PC-9 (cell line): ENCODE data around the gene JAGN1. TPM values are rescaled to one million over a fixed set of nuclear protein-coding genes. Genes with fewer than 3 reads are reported as not detected.
"Not testable (repeated sequence)": the region's sequence is repeated elsewhere in the genome, so short reads cannot be mapped to it uniquely, and the experiment has no call there.

Source experiments
- BruUV-seq: library from RNA; stranded (reverse); fragments of 400-500 nt; replicated peaks from 2 replicates; lab custom pipeline; 2021; lab: Mats Ljungman, UMichigan
- CTCF ChIA-PET: fragments of 300-600 bp; sonication (Branson Sonifier 250); formaldehyde crosslinking; loops from one replicate; lab custom pipeline; 2022; ENCODE audit warnings: antibody characterized with exemption; lab: Charles Lee
- POLR2A ChIA-PET: fragments of 300-600 bp; sonication (Branson Sonifier 250); formaldehyde crosslinking; loops from one replicate; lab custom pipeline; 2022; ENCODE audit warnings: antibody characterized with exemption; ENCODE audit not compliant: unreplicated experiment; lab: Charles Lee
- DNase-seq, 2 experiments: peaks; one replicate each; pipeline versions ENCODE4 v3.0.0 to v3.0.0-alpha.2; 2015 to 2022; ENCODE audit warnings: mixed read lengths in 1 of 2
- H2AFZ ChIP-seq: fragments of 200-600 bp; sonication (generic); 2 replicates; pipeline ENCODE4 v1.8.1; 2017; ENCODE audit warnings: antibody characterized with exemption
- H3F3A ChIP-seq: fragments of 200-600 bp; sonication (generic); 2 replicates; pipeline ENCODE4 v1.8.1; 2017; ENCODE audit warnings: antibody characterized with exemption, mild to moderate bottlenecking, low read depth; ENCODE audit not compliant: insufficient read depth
- H3K27ac ChIP-seq: fragments of 200-600 bp; sonication (generic); 2 replicates; pipeline ENCODE4 v1.6.1; 2016; ENCODE audit warnings: mixed run types
- H3K27me3 ChIP-seq: fragments of 200-600 bp; sonication (generic); 2 replicates; pipeline ENCODE4 v1.6.1; 2016; ENCODE audit warnings: low read depth, mixed run types; ENCODE audit not compliant: insufficient read depth
- H3K36me3 ChIP-seq: fragments of 200-600 bp; sonication (generic); 2 replicates; pipeline ENCODE4 v1.6.1; 2016; ENCODE audit warnings: low read depth, mixed run types
- H3K4me1 ChIP-seq: fragments of 200-600 bp; sonication (generic); replicated peaks from 2 replicates; pipeline ENCODE4 v1.6.1; 2016; ENCODE audit warnings: mixed run types; ENCODE audit not compliant: insufficient read depth
- H3K4me2 ChIP-seq: fragments of 200-600 bp; sonication (generic); 2 replicates; pipeline ENCODE4 v1.6.1; 2017; ENCODE audit warnings: mixed run types
- H3K4me3 ChIP-seq: fragments of 200-600 bp; sonication (generic); 2 replicates; pipeline ENCODE4 v1.6.1; 2016; ENCODE audit warnings: mixed run types
- H3K79me2 ChIP-seq: fragments of 200-600 bp; sonication (generic); 2 replicates; pipeline ENCODE4 v1.6.1; 2017; ENCODE audit warnings: low read depth, mixed run types
- H3K9me2 ChIP-seq: fragments of 200-600 bp; sonication (generic); 2 replicates; pipeline ENCODE4 v1.8.1; 2017; ENCODE audit warnings: mild to moderate bottlenecking; ENCODE audit not compliant: insufficient read depth
- H3K9me3 ChIP-seq: fragments of 200-600 bp; sonication (generic); 2 replicates; pipeline ENCODE4 v1.8.1; 2016; ENCODE audit warnings: low read depth; ENCODE audit not compliant: insufficient read depth
- H4K20me1 ChIP-seq: fragments of 200-600 bp; sonication (generic); 2 replicates; pipeline ENCODE4 v1.8.1; 2017; ENCODE audit not compliant: insufficient read depth
- EZH2 ChIP-seq: fragments of 200-600 bp; sonication (generic); IDR thresholded peaks from 2 replicates; pipeline ENCODE4 v1.8.0; 2017; ENCODE audit warnings: antibody characterized with exemption, low read depth
- intact Hi-C: fragments of 100-400 bp; cut with micrococcal nuclease; formaldehyde crosslinking; loops from one replicate; pipeline ENCODE4 v1.10.0; 2022; ENCODE audit not compliant: unreplicated experiment
- total RNA-seq: library from RNA; stranded (reverse); gene quantifications from 2 replicates; pipeline ENCODE4 v1.2.3, GENCODE V29; 2021
- TF ChIP-seq, protein P1 (sequence below): fragments of 200-600 bp; sonication (generic); conservative IDR thresholded peaks from 2 replicates; pipeline ENCODE4 v1.6.1; 2017; ENCODE audit warnings: mixed run types, antibody characterized with exemption, mild to moderate bottlenecking, moderate library complexity

The JAGN1 gene
- total RNA-seq, 1 experiment from 2014 or later, result 52.4 TPM

DNA sequence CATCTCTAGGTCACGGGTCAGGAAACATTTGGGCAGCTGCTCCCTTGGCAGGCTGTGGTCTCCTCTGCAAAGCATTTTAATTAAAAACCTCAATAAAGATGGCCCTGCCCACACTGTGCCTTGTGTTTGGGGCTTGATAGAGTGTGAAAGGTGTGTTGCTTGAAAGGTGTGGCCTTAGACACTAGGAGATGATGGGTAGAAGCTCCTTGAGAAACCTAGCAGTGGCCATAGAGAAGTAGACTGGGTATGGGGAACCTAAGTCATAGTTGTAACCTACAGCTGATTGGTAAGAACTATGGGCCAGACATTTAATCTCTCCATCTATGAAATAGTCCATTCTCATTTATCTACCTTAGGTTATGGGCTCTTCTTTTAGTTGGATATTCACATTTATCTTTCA is 3.3 kb downstream of the JAGN1 start:
- peaks cover 64% of the 10 kb centered on the region for H3K4me1 ChIP-seq
- peak overlapping the region; percentile 58 for H3K27ac ChIP-seq
- H3K4me3 ChIP-seq, result no peak overlapping the region
- peaks cover 50% of the 10 kb centered on the region for H3K79me2 ChIP-seq
- no peaks in the 10 kb centered on the region for H3K27me3 ChIP-seq
- CTCF ChIA-PET, result interaction anchor here (0.5 kb wide), 1 partner anchor 39 kb away, joined by 5 read pairs; no protein-coding TSS in a partner anchor
- peaks cover 73% of the 10 kb centered on the region for H3F3A ChIP-seq
- TF ChIP-seq, protein P1, sequence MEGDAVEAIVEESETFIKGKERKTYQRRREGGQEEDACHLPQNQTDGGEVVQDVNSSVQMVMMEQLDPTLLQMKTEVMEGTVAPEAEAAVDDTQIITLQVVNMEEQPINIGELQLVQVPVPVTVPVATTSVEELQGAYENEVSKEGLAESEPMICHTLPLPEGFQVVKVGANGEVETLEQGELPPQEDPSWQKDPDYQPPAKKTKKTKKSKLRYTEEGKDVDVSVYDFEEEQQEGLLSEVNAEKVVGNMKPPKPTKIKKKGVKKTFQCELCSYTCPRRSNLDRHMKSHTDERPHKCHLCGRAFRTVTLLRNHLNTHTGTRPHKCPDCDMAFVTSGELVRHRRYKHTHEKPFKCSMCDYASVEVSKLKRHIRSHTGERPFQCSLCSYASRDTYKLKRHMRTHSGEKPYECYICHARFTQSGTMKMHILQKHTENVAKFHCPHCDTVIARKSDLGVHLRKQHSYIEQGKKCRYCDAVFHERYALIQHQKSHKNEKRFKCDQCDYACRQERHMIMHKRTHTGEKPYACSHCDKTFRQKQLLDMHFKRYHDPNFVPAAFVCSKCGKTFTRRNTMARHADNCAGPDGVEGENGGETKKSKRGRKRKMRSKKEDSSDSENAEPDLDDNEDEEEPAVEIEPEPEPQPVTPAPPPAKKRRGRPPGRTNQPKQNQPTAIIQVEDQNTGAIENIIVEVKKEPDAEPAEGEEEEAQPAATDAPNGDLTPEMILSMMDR, result no peak
- no peak for TF ChIP-seq EZH2
- H3K9me2 ChIP-seq, result no peaks in the 10 kb centered on the region
- H3K9me3 ChIP-seq, result no peaks in the 10 kb centered on the region
- BruUV-seq, result no TSS peak
- H3K36me3 ChIP-seq, result peaks cover 16% of the 10 kb centered on the region
- H2AFZ ChIP-seq, result no peak overlapping the region
- H3K4me2 ChIP-seq, result peak overlapping the region; percentile 20
- H4K20me1 ChIP-seq, result no peaks in the 10 kb centered on the region
- intact Hi-C loops, result no loop called here
- POLR2A ChIA-PET, result interaction anchor here (0.8 kb wide), 1 partner anchor 13 kb away, joined by 7 read pairs; no protein-coding TSS in a partner anchor
- no peak for DNase-seq

DNA sequence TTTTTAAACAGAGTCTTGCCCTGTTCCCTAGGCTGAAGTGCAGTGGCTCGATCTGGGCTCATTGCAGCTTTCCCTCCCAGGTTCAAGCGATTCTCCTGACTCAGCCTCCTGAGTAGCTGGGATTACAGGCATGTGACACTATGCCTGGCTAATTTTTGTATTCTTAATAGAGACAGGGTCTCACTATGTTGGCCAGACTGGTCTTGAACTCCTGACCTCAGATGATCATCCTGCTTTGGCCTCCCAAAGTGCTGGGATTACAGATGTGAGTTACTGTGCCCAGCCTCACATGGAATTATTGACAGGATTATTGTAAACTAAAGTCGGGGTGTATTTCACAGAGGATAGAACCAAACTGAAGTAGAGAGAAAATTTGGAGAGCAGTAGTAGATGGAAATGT is 5.3 kb downstream of the JAGN1 start:
- H3K9me3 ChIP-seq, POLR2A ChIA-PET, DNase-seq, CTCF ChIA-PET, H3K27me3 ChIP-seq, H3K9me2 ChIP-seq, H3K4me3 ChIP-seq, H4K20me1 ChIP-seq, H2AFZ ChIP-seq, BruUV-seq: not testable (repeated sequence)
- peaks cover 72% of the 10 kb centered on the region for H3K4me1 ChIP-seq
- peaks cover 47% of the 10 kb centered on the region for H3K79me2 ChIP-seq
- H3K4me2 ChIP-seq, result peak overlapping the region; percentile 71; the same call in 1 of the 2 replicates
- intact Hi-C loops, result loop anchor here (5.0 kb wide), 1 partner anchor 53 kb away; the partner anchor contains the start of gene RPUSD3
- peaks cover 16% of the 10 kb centered on the region for H3K36me3 ChIP-seq
- H3F3A ChIP-seq, result peaks cover 74% of the 10 kb centered on the region
- peak overlapping the region; percentile 73; the same call in 1 of the 2 replicates for H3K27ac ChIP-seq

DNA sequence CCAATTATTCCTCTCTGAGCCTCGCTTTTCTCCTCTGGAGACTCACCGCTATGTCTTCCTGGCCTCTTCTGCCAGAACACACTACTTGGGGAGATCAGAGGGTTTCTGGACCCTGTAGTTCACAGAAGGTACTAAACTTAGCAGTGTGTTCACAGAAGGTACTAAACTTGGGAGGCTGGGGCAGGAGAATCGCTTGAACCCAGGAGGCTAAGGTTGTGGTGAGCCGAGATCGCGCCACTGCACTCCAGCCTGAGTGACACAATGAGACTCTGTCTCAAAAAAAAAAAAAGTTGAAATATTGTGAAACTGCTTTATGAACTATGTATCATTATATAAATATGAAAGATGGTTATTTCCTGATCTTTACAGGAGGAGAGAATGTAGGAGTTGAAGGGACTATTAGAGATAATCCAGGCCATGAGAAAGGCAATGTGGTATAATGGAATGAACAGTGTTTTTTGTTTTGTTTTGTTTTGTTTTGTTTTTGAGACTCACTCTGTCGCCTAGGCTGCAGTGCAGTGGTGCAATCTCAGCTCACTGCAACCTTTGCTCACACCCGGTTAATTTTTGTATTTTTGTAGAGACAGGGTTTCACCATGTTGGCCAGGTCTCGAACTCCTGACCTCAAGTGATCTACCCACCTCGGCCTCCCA is 6.5 kb downstream of the JAGN1 start:
- peak overlapping the region; percentile 71 for H3K4me2 ChIP-seq
- peaks cover 16% of the 10 kb centered on the region for H3K36me3 ChIP-seq
- H3K4me3 ChIP-seq, H4K20me1 ChIP-seq, H2AFZ ChIP-seq, H3K9me2 ChIP-seq, H3K27me3 ChIP-seq, BruUV-seq, CTCF ChIA-PET, H3K9me3 ChIP-seq, POLR2A ChIA-PET: not testable (repeated sequence)
- peaks cover 36% of the 10 kb centered on the region for H3K79me2 ChIP-seq
- H3K4me1 ChIP-seq, result peaks cover 73% of the 10 kb centered on the region
- DNase-seq, result peak in 1 of 2 experiments; percentile 87
- H3F3A ChIP-seq, result peaks cover 80% of the 10 kb centered on the region
- intact Hi-C loops, result loop anchor here (5.0 kb wide), 1 partner anchor 55 kb away; the partner anchor contains the start of gene RPUSD3
- H3K27ac ChIP-seq, result peak overlapping the region; percentile 73
